MM.1S (cell line): ENCODE measurements around the gene GART.
"Not testable (repeated sequence)": the region's sequence is repeated elsewhere in the genome, so short reads cannot be mapped to it uniquely, and the experiment has no call there.

Source experiments
- DNase-seq: peaks from one replicate; pipeline ENCODE4 v3.0.0-alpha.2; 2015
- H2AFZ ChIP-seq: fragments of 300-600 bp; sonication (generic); 2 replicates; pipeline ENCODE4 v1.6.0; 2016; ENCODE audit warnings: antibody characterized with exemption, low read length
- H3F3A ChIP-seq: fragments of 300-600 bp; sonication (generic); 2 replicates; pipeline ENCODE4 v1.6.1; 2016; ENCODE audit warnings: mild to moderate bottlenecking, antibody characterized with exemption, low read length, moderate library complexity, mixed read lengths; ENCODE audit not compliant: insufficient read depth
- H3K27ac ChIP-seq: fragments of 300-600 bp; sonication (generic); 2 replicates; pipeline ENCODE4 v1.5.1; 2016; ENCODE audit warnings: mild to moderate bottlenecking, low read length
- H3K27me3 ChIP-seq: fragments of 300-600 bp; sonication (generic); replicated peaks from 2 replicates; pipeline ENCODE4 v1.6.0; 2016; ENCODE audit warnings: low read length; ENCODE audit not compliant: insufficient read depth
- H3K36me3 ChIP-seq: fragments of 300-600 bp; sonication (generic); replicated peaks from 2 replicates; pipeline ENCODE4 v1.6.1; 2016; ENCODE audit warnings: mild to moderate bottlenecking, low read length, mixed read lengths; ENCODE audit not compliant: insufficient read depth
- H3K4me1 ChIP-seq: fragments of 300-600 bp; sonication (generic); 2 replicates; pipeline ENCODE4 v1.6.1; 2016; ENCODE audit warnings: low read length, mixed read lengths
- H3K4me2 ChIP-seq: fragments of 300-600 bp; sonication (generic); 2 replicates; pipeline ENCODE4 v1.6.0; 2016; ENCODE audit warnings: low read depth, low read length
- H3K4me3 ChIP-seq: fragments of 300-600 bp; sonication (generic); 2 replicates; pipeline ENCODE4 v1.5.1; 2016; ENCODE audit warnings: low read length, mixed read lengths
- H3K79me2 ChIP-seq: fragments of 300-600 bp; sonication (generic); 2 replicates; pipeline ENCODE4 v1.6.1; 2016; ENCODE audit warnings: mixed run types, low read length, mixed read lengths
- H3K9ac ChIP-seq: fragments of 300-600 bp; sonication (generic); 2 replicates; pipeline ENCODE4 v1.6.1; 2016; ENCODE audit warnings: low read length, mixed read lengths
- H3K9me2 ChIP-seq: fragments of 300-600 bp; sonication (generic); replicated peaks from 2 replicates; pipeline ENCODE4 v1.6.1; 2016; ENCODE audit warnings: mild to moderate bottlenecking, low read length, mixed read lengths; ENCODE audit not compliant: insufficient read depth
- H3K9me3 ChIP-seq: fragments of 300-600 bp; sonication (generic); replicated peaks from 2 replicates; pipeline ENCODE4 v1.6.1; 2016; ENCODE audit warnings: mild to moderate bottlenecking, low read length, mixed read lengths; ENCODE audit not compliant: insufficient read depth
- H4K20me1 ChIP-seq: fragments of 300-600 bp; sonication (generic); 2 replicates; pipeline ENCODE4 v1.6.1; 2016; ENCODE audit warnings: mild to moderate bottlenecking, low read length, moderate library complexity, mixed read lengths; ENCODE audit not compliant: insufficient read depth
- EZH2 ChIP-seq: fragments of 300-600 bp; sonication (generic); optimal IDR thresholded peaks from 2 replicates; pipeline ENCODE3; 2017; ENCODE audit warnings: low read depth, mild to moderate bottlenecking, antibody characterized with exemption, low read length, mixed read lengths
- EZH2phosphoT487 ChIP-seq: fragments of 300-600 bp; sonication (generic); IDR thresholded peaks from 2 replicates; pipeline ENCODE4 v1.6.1; 2018; ENCODE audit warnings: antibody characterized with exemption, low read length
- TF ChIP-seq, protein P1 (sequence below): fragments of 300-600 bp; sonication (generic); IDR thresholded peaks from 2 replicates; pipeline ENCODE4 v1.5.1; 2016; ENCODE audit warnings: antibody characterized with exemption, low read length, mixed read lengths

The GART gene

DNA sequence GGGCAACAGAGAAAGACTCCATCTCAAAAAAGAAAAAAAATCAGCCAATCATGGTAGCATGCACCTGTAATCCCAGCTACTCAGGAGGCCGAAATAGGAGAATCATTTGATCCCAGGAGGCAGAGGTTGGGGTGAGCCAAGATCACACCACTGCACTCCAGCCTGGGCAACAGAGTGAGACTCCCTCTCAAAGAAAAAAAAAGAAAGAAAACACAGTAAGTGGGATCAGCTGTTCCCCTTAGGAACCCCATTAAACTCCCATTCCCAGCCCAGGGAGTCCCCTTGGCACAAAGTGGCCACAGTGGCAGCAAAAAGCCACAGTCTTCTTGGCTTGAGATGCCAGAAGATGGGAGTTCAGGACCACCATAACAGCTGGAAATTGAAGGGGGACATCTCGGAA is 71.2 kb downstream of the GART start:
- H3K36me3 ChIP-seq: no peaks in the 10 kb centered on the region
- H3K4me1 ChIP-seq: no peaks in the 10 kb centered on the region
- no peaks in the 10 kb centered on the region for H4K20me1 ChIP-seq
- H3F3A ChIP-seq: no peaks in the 10 kb centered on the region
- no peak overlapping the region for H3K9ac ChIP-seq
- H3K4me3 ChIP-seq: no peak overlapping the region
- peaks cover 30% of the 10 kb centered on the region for H3K79me2 ChIP-seq
- H2AFZ ChIP-seq: no peak overlapping the region
- H3K9me2 ChIP-seq: no peaks in the 10 kb centered on the region
- H3K27ac ChIP-seq: no peak overlapping the region
- H3K27me3 ChIP-seq: no peaks in the 10 kb centered on the region
- no peak for DNase-seq
- H3K4me2 ChIP-seq: no peak overlapping the region
- H3K9me3 ChIP-seq: no peaks in the 10 kb centered on the region
- TF ChIP-seq, protein P1, sequence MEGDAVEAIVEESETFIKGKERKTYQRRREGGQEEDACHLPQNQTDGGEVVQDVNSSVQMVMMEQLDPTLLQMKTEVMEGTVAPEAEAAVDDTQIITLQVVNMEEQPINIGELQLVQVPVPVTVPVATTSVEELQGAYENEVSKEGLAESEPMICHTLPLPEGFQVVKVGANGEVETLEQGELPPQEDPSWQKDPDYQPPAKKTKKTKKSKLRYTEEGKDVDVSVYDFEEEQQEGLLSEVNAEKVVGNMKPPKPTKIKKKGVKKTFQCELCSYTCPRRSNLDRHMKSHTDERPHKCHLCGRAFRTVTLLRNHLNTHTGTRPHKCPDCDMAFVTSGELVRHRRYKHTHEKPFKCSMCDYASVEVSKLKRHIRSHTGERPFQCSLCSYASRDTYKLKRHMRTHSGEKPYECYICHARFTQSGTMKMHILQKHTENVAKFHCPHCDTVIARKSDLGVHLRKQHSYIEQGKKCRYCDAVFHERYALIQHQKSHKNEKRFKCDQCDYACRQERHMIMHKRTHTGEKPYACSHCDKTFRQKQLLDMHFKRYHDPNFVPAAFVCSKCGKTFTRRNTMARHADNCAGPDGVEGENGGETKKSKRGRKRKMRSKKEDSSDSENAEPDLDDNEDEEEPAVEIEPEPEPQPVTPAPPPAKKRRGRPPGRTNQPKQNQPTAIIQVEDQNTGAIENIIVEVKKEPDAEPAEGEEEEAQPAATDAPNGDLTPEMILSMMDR: no peak

- not testable (repeated sequence) for H3K9me2 ChIP-seq, H3K4me2 ChIP-seq, H2AFZ ChIP-seq, H3K9ac ChIP-seq, H3K4me3 ChIP-seq, H3K27ac ChIP-seq, H3K4me1 ChIP-seq, H3F3A ChIP-seq, H3K9me3 ChIP-seq, H3K27me3 ChIP-seq, H4K20me1 ChIP-seq, DNase-seq, H3K36me3 ChIP-seq
- peaks cover 19% of the 10 kb centered on the region for H3K79me2 ChIP-seq
Measured at GRCh38 chr21:33469183-33469582, 72.7 kb downstream of the GART start.

GRCh38 chr21:33461538-33462250 is 80.2 kb downstream of the GART start:
- no peak overlapping the region for H3K27ac ChIP-seq
- no peaks in the 10 kb centered on the region for H3F3A ChIP-seq
- no peaks in the 10 kb centered on the region for H3K9me2 ChIP-seq
- H3K4me3 ChIP-seq: no peak overlapping the region
- no peak overlapping the region for H3K9ac ChIP-seq
- no peaks in the 10 kb centered on the region for H4K20me1 ChIP-seq
- H3K36me3 ChIP-seq: no peaks in the 10 kb centered on the region
- no peak overlapping the region for H3K4me2 ChIP-seq
- H3K79me2 ChIP-seq: no peaks in the 10 kb centered on the region
- no peaks in the 10 kb centered on the region for H3K4me1 ChIP-seq
- no peak overlapping the region for H2AFZ ChIP-seq
- TF ChIP-seq EZH2phosphoT487 (no peak), EZH2 (no peak)
- TF ChIP-seq, protein P1: no peak
- H3K27me3 ChIP-seq: no peaks in the 10 kb centered on the region
- no peak for DNase-seq
- H3K9me3 ChIP-seq: no peaks in the 10 kb centered on the region

DNA sequence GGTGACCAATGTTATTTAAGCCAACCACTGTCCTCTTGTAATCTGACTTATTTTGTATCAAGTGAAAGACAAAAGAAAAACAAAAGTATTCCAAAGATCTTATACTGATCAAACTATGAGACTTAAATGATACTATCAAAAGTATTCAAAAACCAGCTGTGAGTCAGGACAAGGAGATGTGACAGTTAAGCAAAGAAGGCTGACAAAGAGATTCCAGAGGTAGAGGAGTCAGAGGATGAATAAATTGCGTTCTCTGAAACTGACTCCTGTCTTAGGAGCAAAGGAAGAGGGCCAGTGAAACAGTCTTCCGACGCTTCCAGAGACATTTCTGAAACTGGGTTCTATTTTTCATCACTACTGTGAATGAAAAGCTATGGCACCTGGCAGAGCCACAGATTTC is 83.1 kb downstream of the GART start:
- no peaks in the 10 kb centered on the region for H3K9me2 ChIP-seq
- DNase-seq: no peak
- no peak overlapping the region for H2AFZ ChIP-seq
- no peak overlapping the region for H3K4me2 ChIP-seq
- TF ChIP-seq, protein P1: no peak
- no peak for TF ChIP-seq EZH2
- TF ChIP-seq EZH2phosphoT487: no peak
- no peaks in the 10 kb centered on the region for H4K20me1 ChIP-seq
- no peaks in the 10 kb centered on the region for H3K9me3 ChIP-seq
- no peak overlapping the region for H3K27ac ChIP-seq
- no peaks in the 10 kb centered on the region for H3K27me3 ChIP-seq
- H3F3A ChIP-seq: no peaks in the 10 kb centered on the region
- H3K4me3 ChIP-seq: no peak overlapping the region
- H3K79me2 ChIP-seq: no peaks in the 10 kb centered on the region
- H3K9ac ChIP-seq: no peak overlapping the region
- no peaks in the 10 kb centered on the region for H3K36me3 ChIP-seq
- H3K4me1 ChIP-seq: no peaks in the 10 kb centered on the region
